Measurements from ENCODE around the gene KCND2.

The KCND2 gene

DNA sequence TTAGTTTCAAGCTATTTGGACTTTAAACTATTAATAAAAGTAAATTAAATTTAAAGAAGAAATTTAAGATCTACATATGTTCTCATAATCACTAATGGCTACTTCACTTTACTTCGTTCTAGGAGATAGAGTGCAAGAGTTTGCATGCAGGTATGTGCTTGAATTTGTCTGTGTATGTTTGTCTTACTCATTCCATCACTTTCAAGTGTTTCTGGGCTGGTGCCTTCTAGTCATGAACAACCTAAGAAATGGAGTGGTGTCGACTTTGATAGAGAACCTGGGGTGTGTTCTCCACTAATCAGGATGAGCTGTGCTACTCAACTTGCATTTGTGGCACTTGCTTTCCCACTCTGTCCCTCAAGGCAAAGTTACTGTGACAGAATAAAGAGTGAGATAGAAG is 169.9 kb downstream of the KCND2 start:
- H3K9me2 ChIP-seq (replicated peaks; ENCODE audit: control insufficient read depth, low read length): no peaks in the 10 kb centered on the region; the same call in 1 of the 2 replicates
- no peak overlapping the region for H3K4me2 ChIP-seq (ENCODE audit: low read length)
- H3K79me2 ChIP-seq (ENCODE audit: control insufficient read depth, low read length): no peaks in the 10 kb centered on the region
- no peaks in the 10 kb centered on the region for H3K36me3 ChIP-seq (ENCODE audit: control insufficient read depth, low read length)
- no peaks in the 10 kb centered on the region for H3F3A ChIP-seq (ENCODE audit: control insufficient read depth, insufficient read depth)
- H3K9me3 ChIP-seq (ENCODE audit: control insufficient read depth, insufficient read depth, low read length): no peaks in the 10 kb centered on the region
- H3K4me3 ChIP-seq (ENCODE audit: low read length): no peak overlapping the region
- H3K4me1 ChIP-seq (ENCODE audit: control insufficient read depth, low read length): no peaks in the 10 kb centered on the region
- TF ChIP-seq, protein P1, sequence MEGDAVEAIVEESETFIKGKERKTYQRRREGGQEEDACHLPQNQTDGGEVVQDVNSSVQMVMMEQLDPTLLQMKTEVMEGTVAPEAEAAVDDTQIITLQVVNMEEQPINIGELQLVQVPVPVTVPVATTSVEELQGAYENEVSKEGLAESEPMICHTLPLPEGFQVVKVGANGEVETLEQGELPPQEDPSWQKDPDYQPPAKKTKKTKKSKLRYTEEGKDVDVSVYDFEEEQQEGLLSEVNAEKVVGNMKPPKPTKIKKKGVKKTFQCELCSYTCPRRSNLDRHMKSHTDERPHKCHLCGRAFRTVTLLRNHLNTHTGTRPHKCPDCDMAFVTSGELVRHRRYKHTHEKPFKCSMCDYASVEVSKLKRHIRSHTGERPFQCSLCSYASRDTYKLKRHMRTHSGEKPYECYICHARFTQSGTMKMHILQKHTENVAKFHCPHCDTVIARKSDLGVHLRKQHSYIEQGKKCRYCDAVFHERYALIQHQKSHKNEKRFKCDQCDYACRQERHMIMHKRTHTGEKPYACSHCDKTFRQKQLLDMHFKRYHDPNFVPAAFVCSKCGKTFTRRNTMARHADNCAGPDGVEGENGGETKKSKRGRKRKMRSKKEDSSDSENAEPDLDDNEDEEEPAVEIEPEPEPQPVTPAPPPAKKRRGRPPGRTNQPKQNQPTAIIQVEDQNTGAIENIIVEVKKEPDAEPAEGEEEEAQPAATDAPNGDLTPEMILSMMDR (IDR thresholded peaks at IDR 0.05; ENCODE audit: low read depth, low read length, poor library complexity, severe bottlenecking): no peak
- no peak for TF ChIP-seq EZH2phosphoT487 (IDR thresholded peaks at IDR 0.05; ENCODE audit: borderline replicate concordance, low read length)
- H3K27me3 ChIP-seq (ENCODE audit: control insufficient read depth, low read length): no peaks in the 10 kb centered on the region
- H3K27ac ChIP-seq (ENCODE audit: low read depth, low read length): no peak overlapping the region
- no peaks in the 10 kb centered on the region for H4K20me1 ChIP-seq (ENCODE audit: control insufficient read depth, insufficient read depth, low read depth, low read length)

GRCh38 chr7:120444650-120445049 is 171.7 kb downstream of the KCND2 start:
- Histone ChIP-seq H3K9me2 (replicated peaks; ENCODE audit: control insufficient read depth, low read length) (no peaks in the 10 kb centered on the region; the same call in 1 of the 2 replicates), H3K4me1 (ENCODE audit: control insufficient read depth, low read length) (no peaks in the 10 kb centered on the region), H3F3A (ENCODE audit: control insufficient read depth, insufficient read depth) (no peaks in the 10 kb centered on the region), H4K20me1 (ENCODE audit: control insufficient read depth, insufficient read depth, low read depth, low read length) (no peaks in the 10 kb centered on the region), H3K79me2 (ENCODE audit: control insufficient read depth, low read length) (no peaks in the 10 kb centered on the region), H3K27ac (ENCODE audit: low read depth, low read length) (no peak overlapping the region), H3K9me3 (ENCODE audit: control insufficient read depth, insufficient read depth, low read length) (no peaks in the 10 kb centered on the region), H3K36me3 (ENCODE audit: control insufficient read depth, low read length) (no peaks in the 10 kb centered on the region), H3K4me2 (ENCODE audit: low read length) (no peak overlapping the region), H3K27me3 (ENCODE audit: control insufficient read depth, low read length) (no peaks in the 10 kb centered on the region), H3K4me3 (ENCODE audit: low read length) (no peak overlapping the region)
- TF ChIP-seq EZH2phosphoT487 (IDR thresholded peaks at IDR 0.05; ENCODE audit: borderline replicate concordance, low read length): no peak

DNA sequence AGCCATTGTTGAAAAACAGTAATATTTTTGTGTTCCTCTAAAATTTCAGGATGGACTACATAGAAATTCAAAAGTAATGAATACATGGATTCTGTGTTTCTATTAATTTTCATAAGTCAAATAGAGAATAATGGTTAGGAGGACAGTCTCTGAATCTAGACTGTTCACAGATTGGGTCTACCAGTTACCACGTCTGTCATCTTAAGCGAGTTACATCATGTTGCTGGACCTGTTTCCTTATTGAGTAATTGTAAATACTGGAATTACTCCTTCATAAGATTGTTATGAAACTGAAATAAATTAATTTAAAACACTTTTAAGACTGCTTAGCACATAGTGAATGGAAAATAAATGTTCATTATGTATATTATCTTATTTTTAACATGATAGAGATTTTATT is 172.3 kb downstream of the KCND2 start:
- no peaks in the 10 kb centered on the region for H3F3A ChIP-seq (ENCODE audit: control insufficient read depth, insufficient read depth)
- H3K79me2 ChIP-seq (ENCODE audit: control insufficient read depth, low read length): no peaks in the 10 kb centered on the region
- H3K4me2 ChIP-seq (ENCODE audit: low read length): no peak overlapping the region
- no peaks in the 10 kb centered on the region for H3K4me1 ChIP-seq (ENCODE audit: control insufficient read depth, low read length)
- no peaks in the 10 kb centered on the region for H4K20me1 ChIP-seq (ENCODE audit: control insufficient read depth, insufficient read depth, low read depth, low read length)
- TF ChIP-seq, protein P1 (IDR thresholded peaks at IDR 0.05; ENCODE audit: low read depth, low read length, poor library complexity, severe bottlenecking): no peak
- TF ChIP-seq EZH2phosphoT487 (IDR thresholded peaks at IDR 0.05; ENCODE audit: borderline replicate concordance, low read length): no peak
- no peak overlapping the region for H3K4me3 ChIP-seq (ENCODE audit: low read length)
- no peak overlapping the region for H3K27ac ChIP-seq (ENCODE audit: low read depth, low read length)
- no peaks in the 10 kb centered on the region for H3K36me3 ChIP-seq (ENCODE audit: control insufficient read depth, low read length)
- no peaks in the 10 kb centered on the region; the same call in 1 of the 2 replicates for H3K9me2 ChIP-seq (replicated peaks; ENCODE audit: control insufficient read depth, low read length)
- no peaks in the 10 kb centered on the region for H3K27me3 ChIP-seq (ENCODE audit: control insufficient read depth, low read length)
- no peaks in the 10 kb centered on the region for H3K9me3 ChIP-seq (ENCODE audit: control insufficient read depth, insufficient read depth, low read length)

- H3K4me2 ChIP-seq (ENCODE audit: low read length): no peak overlapping the region
- H3K79me2 ChIP-seq (ENCODE audit: control insufficient read depth, low read length): no peaks in the 10 kb centered on the region
- no peaks in the 10 kb centered on the region for H3K27me3 ChIP-seq (ENCODE audit: control insufficient read depth, low read length)
- H3K4me1 ChIP-seq (ENCODE audit: control insufficient read depth, low read length): no peaks in the 10 kb centered on the region
- H3K9me3 ChIP-seq (ENCODE audit: control insufficient read depth, insufficient read depth, low read length): peaks cover 17% of the 10 kb centered on the region
- H3F3A ChIP-seq (ENCODE audit: control insufficient read depth, insufficient read depth): no peaks in the 10 kb centered on the region
- no peak overlapping the region for H3K27ac ChIP-seq (ENCODE audit: low read depth, low read length)
- TF ChIP-seq, protein P1 (IDR thresholded peaks at IDR 0.05; ENCODE audit: low read depth, low read length, poor library complexity, severe bottlenecking): no peak
- TF ChIP-seq EZH2phosphoT487 (IDR thresholded peaks at IDR 0.05; ENCODE audit: borderline replicate concordance, low read length): no peak
- H3K4me3 ChIP-seq (ENCODE audit: low read length): no peak overlapping the region
- no peaks in the 10 kb centered on the region for H4K20me1 ChIP-seq (ENCODE audit: control insufficient read depth, insufficient read depth, low read depth, low read length)
- no peaks in the 10 kb centered on the region for H3K9me2 ChIP-seq (replicated peaks; ENCODE audit: control insufficient read depth, low read length)
- H3K36me3 ChIP-seq (ENCODE audit: control insufficient read depth, low read length): no peaks in the 10 kb centered on the region
Observed at GRCh38 chr7:120452665-120453064, 179.7 kb downstream of the KCND2 start.

Data from DOHH2 (cell line).